Fibroblast of skin of left quadriceps (primary cell): ENCODE measurements around the gene CSTF2.

ENCODE experiments used
- DNase-seq, 2 experiments: peaks; one replicate each; pipeline ENCODE4 v3.0.0-alpha.2; 2013; ENCODE audit warnings: low read depth in 2 of 2

CSTF2 gene

DNA sequence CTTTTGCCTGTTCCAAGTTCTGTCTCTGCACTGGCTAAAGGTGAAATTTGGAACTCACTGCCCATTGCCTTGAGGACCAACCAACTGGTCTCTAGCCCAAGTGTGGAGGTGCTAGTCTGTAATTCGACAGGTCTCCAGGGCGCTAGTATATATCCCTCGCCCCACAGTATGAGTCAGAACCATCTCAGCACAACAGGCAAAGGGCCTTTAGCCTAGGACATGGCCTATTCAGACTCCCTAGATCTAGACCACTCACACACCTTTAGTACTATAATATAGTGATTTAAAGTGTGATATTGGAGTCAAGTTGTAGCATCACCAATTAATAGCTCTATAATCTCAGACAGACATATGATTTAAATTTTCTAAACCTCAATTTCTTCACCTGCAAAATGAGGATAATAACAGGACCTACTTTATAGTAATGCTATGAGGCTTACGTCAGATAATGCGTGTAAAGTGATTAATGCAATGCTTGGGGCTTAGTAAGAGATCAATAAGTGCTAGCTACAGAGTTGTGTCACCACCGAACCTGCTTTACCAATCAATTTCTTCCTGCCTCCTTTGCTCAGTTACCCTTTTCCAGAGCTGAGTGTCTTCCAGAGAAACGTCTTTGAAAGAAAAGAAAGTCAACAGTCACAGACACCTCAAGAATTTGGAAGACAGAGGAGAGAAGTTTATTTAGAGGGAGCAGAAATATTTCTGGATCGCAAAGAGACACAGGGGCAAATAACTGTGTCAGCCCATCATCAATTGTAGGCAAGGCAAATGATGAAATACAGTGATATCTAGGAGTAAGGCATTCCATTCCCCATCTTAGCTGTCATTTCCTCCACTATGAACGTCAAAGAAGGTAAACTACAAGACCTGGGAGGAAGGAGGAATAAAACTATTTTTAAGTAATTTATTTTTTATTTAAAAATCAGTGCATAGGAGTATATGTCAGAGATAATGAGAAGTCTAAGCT, 51.7 kb downstream of the CSTF2 start:
- DNase-seq, result no peak

DNA sequence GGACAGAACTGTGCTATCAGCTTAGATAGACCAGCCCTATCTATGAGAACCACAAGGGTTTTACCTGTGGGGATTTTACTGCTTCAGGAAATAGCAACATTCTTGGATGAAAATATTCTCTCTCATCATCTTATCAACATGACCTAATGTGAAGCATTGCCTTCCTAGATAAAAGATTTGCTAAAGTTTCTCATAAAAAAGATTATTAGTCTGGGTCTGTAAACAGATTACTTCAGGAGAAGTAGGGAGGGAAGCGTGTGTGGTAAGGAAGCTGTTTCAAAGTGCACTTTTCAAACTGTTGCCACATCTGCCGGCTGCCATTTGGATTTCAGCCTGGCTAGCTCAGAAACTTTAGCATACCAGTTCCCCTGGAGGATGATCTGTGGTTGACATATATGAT, 54.1 kb downstream of the CSTF2 start, which contains the start of gene NOX1:
TSS of gene NOX1 (minus strand) at position 35 of the 400 bp plus-strand sequence. CDS start 220 bp downstream, outside the sequence.
- DNase-seq, result no peak

DNA sequence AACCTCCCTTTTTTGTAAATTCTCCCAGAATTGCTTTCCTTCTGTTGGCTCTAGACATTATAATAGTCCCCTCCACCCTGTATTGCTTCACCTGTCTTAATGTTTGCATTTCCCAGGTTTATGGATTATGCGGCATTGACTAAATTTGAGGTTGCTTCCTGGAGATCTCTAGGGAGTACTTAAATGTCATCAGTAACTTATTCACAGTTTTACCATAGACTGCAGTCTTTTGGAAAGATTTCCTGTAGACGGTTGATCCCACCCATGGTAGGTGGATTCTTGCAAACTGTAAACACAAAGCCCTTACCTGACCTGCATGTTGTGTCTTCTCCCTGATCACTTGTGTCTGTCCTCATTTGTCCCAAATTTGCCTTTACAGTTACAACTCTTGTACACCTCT, 60.2 kb downstream of the CSTF2 start:
- DNase-seq, result no peak

DNA sequence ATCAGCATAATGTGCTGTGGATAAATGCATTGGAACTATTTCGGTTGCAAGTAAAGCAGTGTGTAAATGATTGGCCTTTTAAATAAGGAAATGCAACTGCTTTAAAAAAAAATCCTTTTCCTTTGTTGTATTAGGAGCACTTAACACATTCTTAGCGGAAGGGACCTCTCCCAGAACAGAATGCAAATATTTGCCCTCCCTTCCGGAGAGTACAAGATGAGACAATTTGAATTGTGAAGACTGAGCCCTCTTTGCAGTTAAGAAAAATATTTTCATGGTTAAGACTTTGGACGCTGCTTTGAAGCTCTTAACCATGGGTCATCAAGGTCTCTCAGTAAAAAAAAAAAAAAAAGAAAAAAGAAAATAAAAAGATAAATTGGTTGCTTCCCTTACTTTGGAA, 63.5 kb downstream of the CSTF2 start:
- no peak for DNase-seq
